OCI-LY7 (cell line): ENCODE results near the gene TTC6.

Experiments used
- CTCF ChIP-seq: fragments of 200-600 bp; sonication (generic); conservative IDR thresholded peaks from 2 replicates; pipeline ENCODE4 v1.5.1; 2014; ENCODE audit warnings: mild to moderate bottlenecking, antibody characterized with exemption, low read length, moderate library complexity, mixed read lengths
- EZH2phosphoT487 ChIP-seq: fragments of 200-600 bp; sonication (generic); IDR thresholded peaks from 2 replicates; pipeline ENCODE4 v1.6.1; 2018; ENCODE audit warnings: low read depth, borderline replicate concordance, mild to moderate bottlenecking, mixed run types, antibody characterized with exemption, low read length, moderate library complexity, mixed read lengths

DNA sequence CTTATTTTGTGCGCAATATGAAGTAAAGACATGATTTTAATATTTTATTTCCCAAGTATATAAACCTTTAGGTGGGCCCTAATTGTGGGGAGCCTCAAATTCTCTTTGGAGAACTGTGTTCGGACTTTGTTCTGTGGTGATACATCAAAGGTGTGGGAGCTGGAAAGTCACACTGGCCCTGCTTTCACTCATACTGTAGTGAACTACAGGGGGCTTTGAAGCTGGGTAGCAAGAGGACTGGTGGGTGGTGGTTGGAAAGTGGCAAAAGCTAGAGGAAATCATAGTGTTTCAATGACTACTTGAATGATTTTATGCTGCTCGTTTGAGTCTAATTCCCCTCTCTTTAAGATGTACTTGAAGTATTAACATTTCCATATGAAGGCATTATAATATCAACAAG is 13.2 kb downstream of the TTC6 start:
- TF ChIP-seq CTCF (no peak), EZH2phosphoT487 (no peak)
